HG03108 (cell line): Measurements from ENCODE around the gene MTREX.

Experiments
- ATAC-seq: cut with Tn5 transposase; IDR thresholded peaks from one replicate; pipeline ENCODE4 v1.9.1; 2021; ENCODE audit warnings: moderate library complexity; ENCODE audit not compliant: unreplicated experiment

Gene MTREX

GRCh38 chr5:55426455-55426854 lies 118.7 kb downstream of the MTREX start:
- ATAC-seq: no peak

GRCh38 chr5:55427157-55427556 lies 119.4 kb downstream of the MTREX start:
- ATAC-seq: no peak

- ATAC-seq: no peak
These were observed 121.4 kb downstream of the MTREX start for GRCh38 chr5:55429221-55429612.

- no peak for ATAC-seq
These were observed 121.9 kb downstream of the MTREX start for GRCh38 chr5:55429613-55430253.

GRCh38 chr5:55432549-55432948 lies 124.8 kb downstream of the MTREX start:
- ATAC-seq: no peak

- ATAC-seq: no peak
These were observed 129.7 kb downstream of the MTREX start for GRCh38 chr5:55437452-55437851.

GRCh38 chr5:55437859-55438206 lies 130.0 kb downstream of the MTREX start:
- no peak for ATAC-seq

- no peak for ATAC-seq
These were observed 131.2 kb downstream of the MTREX start for GRCh38 chr5:55438998-55439397.

- no peak for ATAC-seq
These were observed 132.4 kb downstream of the MTREX start for GRCh38 chr5:55440188-55440646.

- ATAC-seq: no peak
These were observed 133.4 kb downstream of the MTREX start for GRCh38 chr5:55441107-55441771.

- no peak for ATAC-seq
These were observed 134.2 kb downstream of the MTREX start for GRCh38 chr5:55441954-55442353.

GRCh38 chr5:55445791-55446190 lies 138.0 kb downstream of the MTREX start:
- ATAC-seq: no peak

GRCh38 chr5:55446640-55447351 lies 139.0 kb downstream of the MTREX start:
- ATAC-seq: no peak

GRCh38 chr5:55450050-55450765 lies 142.4 kb downstream of the MTREX start:
- no peak for ATAC-seq

- no peak for ATAC-seq
These were observed 144.2 kb downstream of the MTREX start for GRCh38 chr5:55451976-55452375.

- ATAC-seq: no peak
These were observed 145.4 kb downstream of the MTREX start for GRCh38 chr5:55453211-55453610.

GRCh38 chr5:55454282-55454681 lies 146.5 kb downstream of the MTREX start:
- no peak for ATAC-seq

GRCh38 chr5:55456216-55456895 lies 148.6 kb downstream of the MTREX start:
- no peak for ATAC-seq

- no peak for ATAC-seq
These were observed 151.8 kb downstream of the MTREX start for GRCh38 chr5:55459572-55459971.

- ATAC-seq: no peak
These were observed 155.8 kb downstream of the MTREX start for GRCh38 chr5:55463613-55464012.
